CD4-positive, alpha-beta T cell treated with Interleukin-4 for 4 hours (primary cell): ENCODE results near the gene DMAC2.
A peak's percentile ranks its signal among the peaks of the same experiment; 100 is the strongest.
"Not testable (repeated sequence)": the region's sequence is repeated elsewhere in the genome, so short reads cannot be mapped to it uniquely, and the experiment has no call there.

Experiments
- DNase-seq: peaks from one replicate; pipeline ENCODE4 v3.0.0-alpha.2; 2020

The DMAC2 gene

DNA sequence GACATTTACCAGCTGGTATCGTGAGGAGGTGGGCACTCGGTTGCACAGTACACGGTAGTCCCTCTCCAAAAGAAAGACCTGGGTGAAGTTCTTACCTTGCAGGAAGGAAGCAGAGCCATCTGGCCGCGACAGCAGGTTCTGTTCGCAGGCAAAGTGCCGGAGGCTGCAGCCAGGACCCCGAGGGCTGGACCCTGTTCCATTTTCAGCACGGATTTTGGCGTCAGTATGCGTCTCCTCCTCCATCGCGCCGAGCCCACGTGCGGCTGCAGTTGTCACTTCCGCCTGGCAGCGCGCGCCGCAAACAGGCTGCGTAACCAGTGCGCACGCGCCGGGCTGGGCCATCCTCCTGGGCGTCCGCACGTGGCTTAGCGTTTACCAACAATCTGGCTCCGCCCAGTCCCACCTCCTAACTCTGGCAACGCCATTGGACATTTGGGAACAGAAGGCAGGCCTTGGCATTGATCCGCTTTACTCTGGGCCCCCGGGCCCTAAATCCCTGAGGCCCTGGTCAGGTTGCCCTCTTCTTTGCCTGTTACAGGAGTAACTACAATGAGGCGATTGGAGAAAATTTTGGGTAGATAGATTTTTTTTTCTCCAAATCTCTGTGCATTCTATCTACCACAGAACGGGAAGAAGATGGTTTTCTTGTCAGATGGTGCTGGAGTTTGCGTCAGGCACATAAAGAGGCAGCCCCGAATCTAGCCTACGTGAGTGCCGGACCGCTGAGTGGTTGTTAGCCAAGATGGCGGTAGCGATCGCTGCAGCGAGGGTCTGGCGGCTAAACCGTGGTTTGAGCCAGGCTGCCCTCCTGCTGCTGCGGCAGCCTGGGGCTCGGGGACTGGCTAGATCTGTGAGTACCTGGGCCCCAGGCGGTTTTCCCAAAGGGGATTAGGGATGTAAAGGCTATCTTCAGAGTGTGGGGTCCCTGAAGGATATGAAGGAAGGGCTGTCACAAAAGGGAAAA, 42.3 kb downstream of the DMAC2 start, which contains the start of the genes BCKDHA and EXOSC5:
TSS of gene BCKDHA (plus strand) at position 733 of the 964 bp plus-strand sequence. CDS start at position 743, 10 bp downstream.
TSS of gene EXOSC5 (minus strand) at position 274 of the 964 bp plus-strand sequence. CDS start at position 243, 31 bp downstream.
- peak; percentile 100 for DNase-seq

DNA sequence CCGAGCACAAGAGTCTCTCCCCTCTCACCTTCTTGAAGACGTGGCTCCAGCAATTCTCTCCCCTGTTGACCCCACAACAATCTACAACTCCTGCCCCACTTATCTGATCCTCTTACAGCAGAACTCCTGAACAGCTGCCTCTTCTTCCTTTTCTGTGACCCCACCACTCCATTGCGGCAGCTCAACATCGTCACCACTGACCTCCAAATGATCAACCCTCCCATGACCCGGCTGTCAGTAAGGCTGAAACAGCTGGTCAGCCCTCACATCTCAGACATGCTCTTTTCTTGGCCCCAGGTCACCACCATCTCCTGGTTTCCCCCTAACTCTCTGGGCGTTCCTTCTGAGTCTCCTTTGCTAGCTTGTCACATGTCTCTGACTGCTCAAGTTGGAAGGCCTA, 44.4 kb downstream of the DMAC2 start:
- no peak for DNase-seq

DNA sequence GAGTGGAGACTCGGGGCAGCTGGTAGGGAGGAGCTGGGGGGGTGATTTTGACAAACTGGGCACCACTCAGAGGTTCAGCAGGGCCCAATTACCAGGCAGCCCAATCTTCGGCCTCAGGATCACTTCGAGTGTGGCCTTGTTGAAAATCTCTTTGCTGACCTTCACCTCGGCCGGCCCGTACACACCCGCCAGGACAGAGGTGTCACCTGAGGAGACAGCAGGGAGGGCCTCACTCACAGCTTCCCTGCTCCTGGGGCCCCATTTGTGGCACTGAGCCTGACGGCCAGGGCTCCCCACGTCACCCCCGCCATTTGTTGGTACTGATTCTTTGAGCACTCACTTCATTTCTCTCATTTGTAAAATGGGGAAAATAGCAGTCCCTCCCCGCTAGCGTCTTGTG, 46.9 kb downstream of the DMAC2 start:
- DNase-seq, result no peak

DNA sequence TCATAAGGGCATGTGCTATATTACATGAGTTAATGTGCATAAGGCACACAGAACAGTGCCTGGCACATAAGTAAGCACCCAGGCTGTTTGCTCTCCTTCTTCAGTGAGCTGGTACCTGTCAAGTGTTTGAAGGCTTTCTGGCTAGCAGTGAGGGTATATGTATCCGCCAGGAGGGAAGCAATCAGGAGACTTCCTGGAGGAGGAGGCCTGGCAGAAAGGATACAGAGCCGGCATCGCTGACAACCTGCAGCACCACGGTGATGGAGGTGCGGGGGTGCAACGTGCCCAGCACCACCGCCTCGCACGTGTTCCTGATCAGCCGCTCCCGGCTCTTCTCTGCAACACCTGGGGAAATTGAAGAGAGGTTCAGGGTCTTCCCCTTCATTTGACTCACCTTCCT, 48.1 kb downstream of the DMAC2 start:
- DNase-seq, result no peak

DNA sequence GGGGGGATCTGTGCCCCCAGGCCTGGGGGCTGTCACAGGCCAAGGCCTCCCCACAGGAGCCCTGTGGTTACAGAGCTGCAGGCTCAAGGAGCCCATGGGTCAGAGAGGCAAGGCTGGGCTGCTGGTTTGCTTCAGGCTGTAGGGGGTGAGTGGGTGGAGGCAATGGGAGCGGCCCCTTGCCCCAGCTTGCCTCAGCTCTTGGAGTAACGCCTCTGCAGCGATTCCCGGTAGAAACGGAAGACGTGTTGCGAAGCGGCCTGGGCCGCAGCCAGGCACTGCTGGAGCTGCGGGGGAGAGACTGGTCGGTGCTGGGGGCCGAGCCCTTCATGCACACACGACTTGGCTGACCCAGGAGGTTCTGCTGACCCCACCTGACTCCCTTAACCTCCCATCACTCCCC, 53.3 kb downstream of the DMAC2 start:
- no peak for DNase-seq

DNA sequence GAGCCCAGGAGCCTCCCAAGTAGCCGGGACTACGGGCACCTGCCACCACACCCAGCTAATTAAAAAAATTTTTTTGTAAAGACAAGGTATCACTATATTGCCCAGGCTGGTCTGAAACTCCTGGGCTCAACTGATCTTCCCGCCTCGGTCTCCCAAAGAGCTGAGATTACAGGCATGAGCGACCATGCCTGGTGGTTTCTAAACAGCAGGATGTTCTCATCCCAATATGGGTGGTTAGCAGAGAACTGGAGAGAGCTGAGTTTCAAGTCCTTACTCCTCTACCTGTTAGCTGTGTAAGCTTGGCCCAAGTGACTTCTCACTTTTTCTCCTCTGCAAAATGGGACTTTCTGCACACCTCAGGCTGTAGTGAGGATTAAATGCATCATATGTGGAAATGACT, 55.4 kb downstream of the DMAC2 start:
- no peak for DNase-seq

DNA sequence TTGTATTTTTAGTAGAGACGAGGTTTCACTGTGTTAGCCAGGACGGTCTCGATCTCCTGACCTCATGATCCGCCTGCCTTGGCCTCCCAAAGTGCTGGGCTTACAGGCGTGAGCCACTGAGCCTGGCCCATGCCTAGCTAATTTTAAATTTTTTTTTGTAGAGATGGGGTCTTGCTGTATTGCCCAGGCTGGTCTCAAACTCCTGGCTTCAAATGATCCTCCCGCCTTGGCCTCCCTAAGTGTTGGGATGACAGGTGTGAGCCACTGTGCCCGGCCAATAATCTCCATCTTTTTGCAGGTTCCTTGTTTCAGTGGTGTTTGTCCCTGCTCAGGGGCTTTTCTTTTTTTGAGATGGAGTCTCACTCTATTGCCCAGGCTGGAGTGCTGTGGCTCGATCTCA, 58.2 kb downstream of the DMAC2 start:
- not testable (repeated sequence) for DNase-seq
